Left lung (tissue), 10 donors: ENCODE results near the gene FOXM1. TPM values are rescaled to one million over a fixed set of nuclear protein-coding genes. Genes with fewer than 3 reads are reported as not detected.
A peak's percentile ranks its signal among the peaks of the same experiment; 100 is the strongest.

Experiments
- ATAC-seq: fragments of 200-7000 bp; cut with Tn5 transposase; one replicate; pipeline ENCODE4 v1.9.1; 2020; ENCODE audit warnings: moderate library complexity
- DNase-seq, 4 donors: peaks; one replicate each; pipeline ENCODE4 v3.0.0-alpha.2; 2013 to 2020
- H3K27ac ChIP-seq, 2 donors: fragments of 200-600 bp; sonication (generic) in 1 of 2; one replicate each; pipeline versions ENCODE4 v1.5.0 to v1.8.0; 2020 to 2021
- H3K27me3 ChIP-seq, 2 donors: fragments of 200-600 bp; sonication (generic) in 1 of 2; one replicate each; pipeline versions ENCODE4 v1.5.0 to v1.8.0; 2020 to 2021
- H3K36me3 ChIP-seq, 2 donors: fragments of 200-600 bp; sonication (generic) in 1 of 2; one replicate each; pipeline versions ENCODE4 v1.5.0 to v1.8.0; 2020 to 2021
- H3K4me1 ChIP-seq, 2 donors: fragments of 200-600 bp; one replicate each; pipeline ENCODE4 v1.8.0; 2021
- H3K4me3 ChIP-seq, 2 donors: fragments of 200-600 bp; sonication (generic) in 1 of 2; one replicate each; pipeline versions ENCODE4 v1.5.0 to v1.8.0; 2020 to 2021; ENCODE audit warnings: mild to moderate bottlenecking in 1 of 2
- H3K9me3 ChIP-seq, 2 donors: fragments of 200-600 bp; sonication (generic) in 1 of 2; one replicate each; pipeline versions ENCODE4 v1.5.0 to v1.8.0; 2020 to 2021
- CTCF ChIP-seq, 2 donors: fragments of 200-600 bp; sonication (generic) in 1 of 2; IDR thresholded peaks; one replicate each; pipeline versions ENCODE4 v1.5.0 to v1.8.0; 2021; ENCODE audit warnings: antibody characterized with exemption in 2 of 2
- intact Hi-C, 2 donors: fragments of 100-400 bp; cut with DNase I; formaldehyde crosslinking; loops; one replicate each; pipeline versions ENCODE4 v1.11.2 to v1.14.2; 2022
- polyA plus RNA-seq, 6 donors: library from polyadenylated mRNA; unstranded; fragments of 120-200 nt; gene quantifications; one replicate each; pipeline ENCODE4 v1.2.1, GENCODE V29; 2013; ENCODE audit not compliant: insufficient read length in 6 of 6
- total RNA-seq, 2 donors: library from RNA; stranded (reverse); fragmentation: NEBNext Ultra II Directional; extraction: Animal tissue kit (Norgen Biotek cat#: 25700); gene quantifications; one replicate each; pipeline ENCODE4 v1.2.1, GENCODE V29; 2021
- donor health status: DM: no; HTN: yes; CAD: no.
- donor health status: DM: no; HTN: no; CAD: no.

Gene FOXM1
- total and polyA plus RNA-seq, 8 donors: 4.7 to 54.0 (median 27.3) TPM

- Histone ChIP-seq H3K36me3 (no peaks in the 10 kb centered on the region), H3K4me1 (no peaks in the 10 kb centered on the region), H3K9me3 (no peaks in the 10 kb centered on the region), H3K4me3 (no peak overlapping the region), H3K27me3 (no peaks in the 10 kb centered on the region), H3K27ac (no peak overlapping the region)
- ATAC-seq (peak; percentile 94), DNase-seq (peak in 2 of 4 donors; percentile 54 to 64)
- no peak for TF ChIP-seq CTCF (IDR thresholded peaks at IDR 0.05)
- intact Hi-C loops: no loop called here
Measured at GRCh38 chr12:2902272-2902880, 25.4 kb upstream of the FOXM1 start.

- DNase-seq (no peak), ATAC-seq (no peak)
- no peak for TF ChIP-seq CTCF (IDR thresholded peaks at IDR 0.05)
- Histone ChIP-seq H3K36me3 (no peaks in the 10 kb centered on the region), H3K4me3 (no peak overlapping the region), H3K4me1 (no peaks in the 10 kb centered on the region), H3K27me3 (no peaks in the 10 kb centered on the region), H3K9me3 (no peaks in the 10 kb centered on the region), H3K27ac (no peak overlapping the region)
- intact Hi-C loops: no loop called here
Measured at GRCh38 chr12:2900642-2901041, 23.7 kb upstream of the FOXM1 start.

- Histone ChIP-seq H3K36me3 (no peaks in the 10 kb centered on the region), H3K4me1 (peaks cover 0 to 2% of the 10 kb centered on the region in 2 donors), H3K9me3 (no peaks in the 10 kb centered on the region), H3K27ac (no peak overlapping the region), H3K4me3 (no peak overlapping the region), H3K27me3 (no peaks in the 10 kb centered on the region)
- no peak for TF ChIP-seq CTCF (IDR thresholded peaks at IDR 0.05)
- intact Hi-C loops: no loop called here
- DNase-seq (no peak), ATAC-seq (no peak)
Measured at GRCh38 chr12:2897418-2897817, 20.4 kb upstream of the FOXM1 start.

GRCh38 chr12:2895511-2895910, 18.5 kb upstream of the FOXM1 start:
- no peaks in the 10 kb centered on the region for H3K9me3 ChIP-seq
- ATAC-seq: no peak
- H3K36me3 ChIP-seq: no peaks in the 10 kb centered on the region
- no peak overlapping the region for H3K4me3 ChIP-seq
- H3K27ac ChIP-seq: no peak overlapping the region
- H3K4me1 ChIP-seq: peaks cover 0 to 15% of the 10 kb centered on the region in 2 donors
- TF ChIP-seq CTCF (IDR thresholded peaks at IDR 0.05): no peak
- DNase-seq: no peak
- H3K27me3 ChIP-seq: no peaks in the 10 kb centered on the region
- intact Hi-C loops: no loop called here

- no peak overlapping the region for H3K4me3 ChIP-seq
- ATAC-seq: no peak
- no peaks in the 10 kb centered on the region for H3K9me3 ChIP-seq
- no peaks in the 10 kb centered on the region for H3K36me3 ChIP-seq
- peaks cover 0 to 18% of the 10 kb centered on the region in 2 donors for H3K4me1 ChIP-seq
- H3K27me3 ChIP-seq: no peaks in the 10 kb centered on the region
- no peak for TF ChIP-seq CTCF (IDR thresholded peaks at IDR 0.05)
- H3K27ac ChIP-seq: no peak overlapping the region
- DNase-seq: no peak
- intact Hi-C loops: no loop called here
Measured at GRCh38 chr12:2895051-2895451, 18.1 kb upstream of the FOXM1 start.
